Activated naive CD4-positive, alpha-beta T cell treated with Interleukin-2 at 50 U/mL for 16 hours (primary cell): ENCODE data around the gene E2F2.

ENCODE experiments used
- DNase-seq: peaks from one replicate; pipeline ENCODE4 v3.0.0-alpha.2; 2020

The E2F2 gene

DNA sequence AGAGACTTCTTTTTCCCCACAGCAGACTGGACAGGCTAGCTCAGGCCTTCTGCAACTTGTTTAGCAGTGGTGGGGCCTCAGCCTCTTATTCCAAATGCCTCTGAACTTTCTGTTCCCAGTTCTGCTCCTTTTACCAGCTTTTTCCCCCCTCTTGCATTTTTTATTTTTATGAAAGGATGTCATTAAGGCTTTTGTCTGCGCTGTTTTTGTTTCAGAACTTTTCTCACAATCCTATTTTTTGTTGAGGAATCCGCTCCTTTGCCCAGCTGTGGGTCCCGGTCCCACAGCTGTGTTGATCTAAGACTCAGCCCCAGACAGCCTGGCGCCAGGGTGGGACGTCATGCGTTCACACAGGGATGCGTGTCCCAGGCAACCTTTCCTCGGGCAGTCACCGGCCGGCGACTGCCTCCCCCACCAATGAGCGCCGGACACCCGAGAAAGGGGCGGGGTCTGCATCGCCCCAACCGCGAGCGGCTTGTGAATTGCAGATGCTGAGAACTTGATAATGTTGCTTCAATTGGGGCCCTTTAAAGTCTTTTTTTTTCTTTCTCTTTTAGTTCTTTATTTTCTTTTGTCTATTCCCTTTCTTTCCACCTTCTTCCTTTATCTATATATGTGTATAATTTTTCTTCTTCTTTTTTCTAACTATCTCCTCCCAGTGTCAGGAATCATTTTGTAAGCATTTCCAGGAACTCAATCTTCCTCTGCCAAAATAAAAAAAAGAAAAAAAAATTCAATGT, 31.3 kb upstream of the E2F2 start:
- DNase-seq, result no peak

DNA sequence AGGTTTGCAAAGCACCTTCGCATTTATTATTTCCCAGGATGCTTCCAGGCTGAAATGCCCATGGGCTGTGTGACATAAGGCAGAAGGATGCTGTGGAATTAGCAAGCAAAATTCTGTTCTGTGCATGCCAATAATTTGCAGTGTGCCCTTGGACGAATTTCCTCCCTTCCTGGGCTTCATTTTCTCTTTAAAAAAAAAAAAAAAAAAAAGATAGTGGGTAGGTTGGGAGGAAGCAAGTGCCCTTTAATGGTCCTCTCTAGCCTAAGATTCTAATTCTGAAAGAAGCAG, 30.7 kb upstream of the E2F2 start:
- DNase-seq, result no peak

DNA sequence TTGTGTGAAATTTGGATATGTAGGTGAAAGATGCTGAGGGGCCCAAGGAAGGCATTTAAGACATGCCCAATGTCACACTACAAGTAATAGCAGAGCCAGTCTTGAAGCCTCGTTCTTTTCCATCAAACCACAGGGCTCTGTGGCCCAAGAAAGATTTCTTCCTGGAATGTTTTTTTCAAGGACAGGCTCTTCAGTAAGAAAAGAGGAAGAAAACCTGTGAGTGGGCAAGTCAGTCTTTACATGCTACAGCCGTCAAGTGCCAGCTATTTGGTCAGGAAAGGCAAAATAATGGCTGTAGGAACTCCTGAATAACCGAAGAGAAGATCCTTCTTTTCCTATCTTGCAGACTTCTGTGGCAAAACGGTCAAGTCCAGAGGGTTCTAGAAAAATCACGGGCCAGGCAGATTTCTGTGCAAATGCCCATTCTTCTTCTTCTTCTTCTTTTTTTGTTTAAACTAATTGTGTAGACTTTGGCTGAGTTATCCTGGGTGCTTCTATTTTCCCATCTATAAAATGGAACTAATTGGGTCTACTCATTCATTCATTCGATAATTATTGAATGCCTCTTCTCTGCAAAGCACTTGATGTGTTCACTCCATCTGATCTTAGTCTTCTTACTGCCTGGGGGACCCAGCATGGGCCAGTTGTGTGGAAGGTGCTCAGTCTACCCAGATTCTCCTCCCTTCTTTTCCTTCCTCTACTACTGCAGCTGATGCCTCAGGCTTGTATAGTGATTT, 30.2 kb upstream of the E2F2 start:
- no peak for DNase-seq

DNA sequence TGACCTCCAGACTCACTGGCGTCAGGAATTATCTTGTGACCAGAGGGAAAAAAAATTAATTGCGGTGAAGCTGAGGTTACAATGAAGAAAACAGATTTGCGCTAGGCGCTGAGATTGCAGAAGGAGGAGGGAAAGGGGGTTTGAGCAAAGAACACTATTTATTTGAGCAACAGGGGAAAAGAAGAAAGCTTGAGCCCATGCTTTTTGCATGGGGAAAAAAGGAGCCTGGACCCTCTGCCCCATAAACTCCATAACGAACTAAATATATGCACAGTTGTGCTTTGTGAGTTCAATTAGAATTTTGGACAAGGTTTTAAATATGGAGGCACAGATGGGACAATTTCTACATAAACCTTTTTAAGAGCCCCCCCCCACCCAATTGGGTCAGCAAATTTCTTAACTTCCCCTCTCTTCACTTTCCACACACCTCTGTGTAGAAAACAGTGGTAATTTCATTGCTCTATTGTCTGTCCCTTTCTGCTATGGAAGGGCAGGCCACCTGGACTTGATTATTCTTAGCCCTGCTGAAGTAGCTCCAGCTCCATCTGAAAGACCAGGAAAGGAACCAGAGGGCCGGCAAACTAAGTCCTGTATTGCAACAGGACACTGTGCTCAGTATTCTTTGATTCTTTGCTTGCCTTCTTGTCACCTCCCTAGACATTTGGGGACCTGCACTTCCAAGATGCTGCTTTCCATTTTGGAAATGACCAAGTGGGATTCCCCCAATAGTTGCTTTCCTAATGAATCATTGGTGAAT, 29.1 kb upstream of the E2F2 start:
- DNase-seq, result no peak

DNA sequence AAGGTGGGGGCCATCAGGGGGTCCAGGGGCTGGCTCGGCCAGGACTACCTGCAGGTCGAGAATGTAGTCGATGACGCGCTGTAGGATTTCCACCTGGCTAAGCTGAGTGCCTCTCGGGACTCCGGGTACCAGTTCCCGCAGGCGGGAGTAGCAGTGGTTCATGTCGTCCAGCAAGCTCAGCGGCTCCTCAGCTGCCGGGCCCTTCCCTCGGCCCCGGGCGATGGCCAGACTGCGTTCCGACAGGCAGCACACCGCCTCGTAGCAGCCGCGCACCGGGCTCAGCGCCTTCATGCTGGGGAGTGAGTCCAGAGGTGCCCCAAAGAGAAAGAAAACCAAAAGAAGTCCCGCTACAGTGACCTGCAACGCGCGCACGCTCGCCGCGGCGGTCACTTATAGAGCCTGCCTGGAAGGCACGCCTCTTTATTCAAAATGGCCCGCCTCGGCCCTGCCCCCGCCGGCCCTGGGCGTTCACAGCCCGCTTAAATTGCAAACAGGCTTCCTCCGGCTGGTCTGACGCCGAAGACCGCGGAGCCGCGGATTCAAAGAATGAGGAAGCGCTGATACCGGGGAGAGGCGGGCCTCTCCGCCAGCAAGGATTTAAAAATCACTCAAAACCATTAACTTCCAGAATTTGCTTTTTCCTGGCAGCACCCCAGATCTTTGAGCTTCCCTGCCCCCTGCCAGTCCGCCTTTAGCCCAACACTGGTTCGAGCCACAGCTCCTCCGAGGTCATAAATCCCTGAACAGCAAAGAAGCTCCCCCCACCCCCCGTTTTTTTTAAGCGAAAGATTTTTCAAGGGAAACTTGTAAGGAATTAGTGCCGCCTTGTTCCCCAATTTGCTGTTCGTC, 28.3 kb upstream of the E2F2 start, which contains the start of gene ID3:
ID3 (minus strand) TSS at position 366 of the 849 bp plus-strand sequence; CDS start at position 291, 75 bp downstream.
- DNase-seq, result peak; percentile 94

DNA sequence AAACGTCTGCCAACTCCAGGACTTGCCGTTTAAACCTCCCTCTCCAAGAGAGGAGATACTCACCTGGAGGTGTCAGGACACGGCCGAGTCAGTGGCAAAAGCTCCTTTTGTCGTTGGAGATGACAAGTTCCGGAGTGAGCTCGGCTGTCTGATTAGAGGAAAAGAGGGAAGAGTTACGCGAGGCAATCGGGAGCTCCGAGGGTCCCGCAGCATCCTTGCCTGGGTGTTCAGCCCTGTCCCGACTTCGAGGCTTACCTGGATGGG, 27.8 kb upstream of the E2F2 start:
- peak; percentile 16 for DNase-seq

DNA sequence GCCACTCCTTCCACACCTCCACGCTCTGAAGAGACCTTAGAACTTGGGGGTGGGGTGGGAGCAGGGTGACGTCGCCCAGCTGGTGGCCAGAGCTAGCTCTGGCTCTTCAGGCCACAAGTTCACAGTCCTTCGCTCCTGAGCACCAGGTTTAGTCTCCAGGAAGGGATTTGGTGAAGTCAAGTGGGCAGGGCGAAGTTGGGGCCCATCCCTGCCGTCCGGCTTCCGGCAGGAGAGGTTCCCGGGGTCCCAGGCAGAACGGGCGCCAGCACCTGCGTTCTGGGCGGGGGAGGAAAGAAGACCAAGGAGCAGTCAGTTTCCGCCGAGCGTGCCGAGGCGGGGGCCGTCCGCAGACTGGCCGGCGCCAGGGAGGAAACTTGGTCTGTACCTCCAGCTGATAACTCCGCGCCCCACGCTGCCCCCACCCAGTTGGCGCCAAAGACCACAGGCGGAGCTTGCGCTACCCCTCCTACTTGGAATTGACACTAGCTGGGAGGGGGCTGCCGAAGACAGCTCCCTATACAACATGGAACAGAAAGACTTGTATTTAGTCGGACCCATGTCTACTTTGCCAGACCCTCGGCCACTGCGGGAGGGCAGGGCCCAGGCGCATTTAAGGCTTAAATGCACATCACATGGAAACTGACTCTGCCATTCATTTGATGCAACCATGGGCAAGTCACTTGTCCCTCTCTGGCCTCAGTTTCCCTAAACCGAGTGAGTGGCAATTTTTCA, 27.3 kb upstream of the E2F2 start:
- DNase-seq, result peak; percentile 31

DNA sequence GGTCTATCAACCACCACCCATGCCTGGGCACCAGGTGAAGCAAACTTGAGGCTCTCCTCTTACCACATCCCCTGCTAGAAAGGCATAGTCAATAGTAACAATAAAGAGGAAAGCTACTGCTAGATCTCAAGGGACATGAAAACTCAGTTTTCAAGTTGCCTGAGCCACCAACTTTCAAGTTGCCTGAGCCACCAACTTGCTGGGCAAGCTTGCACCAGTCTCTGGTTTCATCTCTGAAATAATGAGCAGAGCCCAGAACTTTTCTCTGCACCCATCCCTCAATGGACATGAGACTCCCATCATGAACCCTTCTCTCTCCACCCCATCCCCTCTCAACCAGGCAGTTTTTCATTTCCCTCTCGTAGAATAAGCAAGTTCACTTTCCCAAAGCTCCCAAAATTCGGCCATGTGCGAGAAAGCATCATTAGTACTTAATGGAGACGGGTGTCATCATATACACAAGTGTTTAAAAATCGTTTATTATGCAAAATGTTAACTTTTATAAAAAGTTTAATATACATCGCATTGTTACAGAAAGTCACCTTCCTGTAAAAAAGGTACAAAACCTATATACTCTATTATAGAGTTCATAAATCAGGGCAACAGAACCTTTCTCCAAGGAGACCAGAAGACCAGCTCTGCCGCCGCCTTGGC, 26.6 kb upstream of the E2F2 start:
- DNase-seq, result no peak

DNA sequence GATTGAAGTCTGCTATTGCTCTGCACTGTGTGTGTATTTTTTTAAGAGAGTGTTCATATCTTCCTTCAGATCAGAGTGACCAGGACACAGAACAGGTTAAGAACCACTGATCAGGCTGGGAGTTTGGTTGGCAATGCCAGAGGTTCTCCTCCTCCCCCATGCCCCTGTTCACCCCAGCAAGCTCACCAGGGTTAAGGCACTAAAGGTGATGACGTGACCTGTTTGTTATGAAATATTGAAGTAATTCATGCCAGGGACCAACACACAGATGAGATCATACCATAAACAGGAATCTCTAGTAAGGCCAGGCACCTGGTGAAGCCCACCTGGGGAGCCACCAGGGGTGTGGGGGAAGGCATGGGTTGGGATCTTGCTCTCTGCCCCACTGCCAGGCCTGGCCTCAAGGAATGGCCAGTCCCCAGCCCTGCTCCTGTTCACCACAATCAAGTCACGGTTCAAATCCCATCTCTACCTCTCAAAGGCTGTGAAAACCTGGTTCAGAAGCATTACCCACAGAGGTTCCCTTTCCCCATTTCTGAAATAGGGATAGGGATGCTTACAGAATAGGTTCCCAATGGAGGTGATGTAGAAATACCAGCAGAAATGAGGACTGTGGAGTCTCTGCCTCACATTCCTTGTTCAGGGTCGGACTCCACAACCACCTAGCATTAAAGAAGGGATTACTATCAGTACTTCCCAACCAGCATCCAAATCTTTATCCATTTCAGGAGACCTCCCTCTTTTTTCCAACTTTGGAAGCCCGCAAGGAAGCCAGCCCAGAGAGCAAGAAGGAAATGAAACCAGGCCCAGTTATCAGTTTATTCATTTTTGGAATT, 25.8 kb upstream of the E2F2 start:
- DNase-seq, result no peak

DNA sequence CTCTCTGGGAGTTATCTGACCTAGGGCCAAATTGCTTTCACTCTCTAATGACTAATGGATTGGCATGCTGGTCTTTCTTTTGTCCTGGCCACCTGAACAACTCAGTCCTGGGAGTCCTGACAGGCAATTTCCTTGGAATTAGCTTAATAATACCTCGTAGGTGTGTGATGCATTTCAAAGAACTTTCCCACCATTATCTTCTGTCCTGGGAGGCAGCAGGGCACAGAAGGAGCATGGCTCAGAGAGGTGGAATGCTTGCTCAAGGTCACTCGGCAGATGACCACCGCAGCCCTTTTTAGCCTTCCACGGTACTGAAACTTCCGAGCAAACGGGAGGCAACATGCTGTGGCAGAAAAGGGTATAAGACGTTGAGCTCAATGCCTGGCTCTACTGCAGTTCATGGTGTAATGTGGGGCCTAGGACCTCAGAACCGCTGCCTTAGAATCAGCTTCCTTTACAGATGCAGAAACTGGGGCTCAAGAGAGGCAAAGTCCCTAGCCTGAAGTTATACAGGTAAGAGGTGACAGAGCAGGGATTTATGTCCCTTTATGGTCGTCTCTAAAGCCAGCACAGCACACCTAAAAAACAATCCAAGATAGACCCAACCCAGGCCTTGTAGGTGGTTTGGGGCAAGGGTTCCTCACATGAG, 25.1 kb upstream of the E2F2 start:
- no peak for DNase-seq

DNA sequence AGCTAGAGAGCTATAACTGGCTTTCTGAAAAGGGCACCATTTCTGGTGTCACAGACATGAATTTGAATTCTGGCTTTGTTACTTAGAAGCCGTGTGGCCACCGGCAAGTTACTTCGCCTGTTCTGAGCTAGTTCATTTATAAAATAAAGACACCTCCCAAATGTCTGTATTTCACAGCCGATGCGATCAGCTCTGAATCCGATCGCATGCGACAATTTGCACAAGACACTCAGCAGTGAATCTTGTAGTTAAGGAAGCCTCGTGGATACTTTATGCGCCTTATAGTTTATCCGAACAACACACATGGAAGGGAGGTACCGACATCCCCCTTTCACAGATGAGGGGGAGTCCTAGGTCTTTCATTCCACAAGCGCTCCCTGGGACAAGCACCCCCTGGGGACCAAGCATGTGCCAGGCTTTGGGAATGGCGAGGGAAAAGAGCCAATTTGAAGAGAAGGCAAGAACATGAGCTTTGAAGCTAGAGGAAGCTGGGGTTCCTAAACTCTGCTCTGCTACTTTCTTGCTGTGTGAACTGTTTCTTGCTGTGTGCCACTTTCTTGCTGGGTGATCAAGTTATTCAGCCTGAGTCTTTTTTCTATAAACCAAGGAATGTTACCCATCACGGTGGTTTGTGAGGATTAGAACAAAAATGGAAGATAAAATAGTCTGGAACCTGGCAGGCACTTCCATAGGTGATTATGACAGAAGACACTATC, 24.4 kb upstream of the E2F2 start:
- no peak for DNase-seq

DNA sequence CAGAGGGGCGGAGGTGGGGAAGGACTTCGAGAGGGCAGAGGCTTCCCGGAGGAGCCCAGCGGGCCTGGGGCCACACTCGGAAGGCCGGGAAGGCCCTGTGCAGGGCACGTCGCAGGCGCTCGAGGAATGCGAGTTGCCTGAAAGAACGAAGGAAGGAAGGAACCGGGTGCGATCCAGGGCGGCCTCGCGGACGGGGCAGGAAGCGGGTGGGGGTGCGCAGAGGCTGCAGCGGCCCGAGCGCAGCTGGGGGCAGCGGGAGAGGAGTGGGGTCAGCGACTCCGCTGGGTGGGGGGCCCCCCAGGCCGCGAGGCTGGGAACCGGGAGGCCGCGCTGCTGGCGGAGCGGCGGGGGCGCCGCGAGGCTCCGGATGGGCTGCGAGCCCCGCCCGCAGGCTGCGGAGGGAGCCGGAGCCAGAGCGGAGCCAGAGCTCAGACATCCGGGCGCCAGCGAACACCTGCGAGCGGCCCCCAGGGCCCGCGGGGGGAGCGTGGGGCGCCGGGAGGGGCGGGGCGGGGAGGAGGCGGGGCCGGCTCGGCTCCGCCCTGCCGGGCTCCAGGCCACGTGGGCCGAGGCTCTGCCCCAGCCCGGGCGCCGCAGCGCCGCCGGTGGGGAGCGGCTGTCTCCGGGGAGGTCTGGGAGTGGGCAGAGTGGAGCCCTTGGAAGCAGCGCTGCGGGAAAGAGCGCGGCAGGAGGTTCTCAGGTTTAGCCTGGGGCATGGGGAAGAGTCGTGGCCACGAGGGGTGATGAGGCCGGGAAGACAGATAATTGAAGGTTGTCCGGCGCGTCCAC, 23.6 kb upstream of the E2F2 start:
- peak; percentile 84 for DNase-seq

DNA sequence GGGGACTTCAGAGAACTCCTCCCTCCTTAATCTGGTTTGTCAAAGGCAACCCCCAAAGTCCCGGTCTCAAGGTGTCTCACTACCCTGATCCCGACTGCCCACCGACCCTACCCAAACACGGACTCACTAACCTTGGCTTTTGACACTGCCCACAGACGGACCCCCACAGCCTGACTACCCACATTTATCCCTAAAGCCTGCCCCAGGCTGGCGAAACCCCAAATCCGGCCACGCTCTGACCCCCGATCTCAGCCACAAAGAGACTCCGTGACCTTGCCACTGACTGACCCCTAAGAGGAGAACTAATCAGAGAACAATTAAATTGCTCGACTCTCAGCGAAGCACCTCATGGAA, 23.1 kb upstream of the E2F2 start:
- DNase-seq, result no peak

DNA sequence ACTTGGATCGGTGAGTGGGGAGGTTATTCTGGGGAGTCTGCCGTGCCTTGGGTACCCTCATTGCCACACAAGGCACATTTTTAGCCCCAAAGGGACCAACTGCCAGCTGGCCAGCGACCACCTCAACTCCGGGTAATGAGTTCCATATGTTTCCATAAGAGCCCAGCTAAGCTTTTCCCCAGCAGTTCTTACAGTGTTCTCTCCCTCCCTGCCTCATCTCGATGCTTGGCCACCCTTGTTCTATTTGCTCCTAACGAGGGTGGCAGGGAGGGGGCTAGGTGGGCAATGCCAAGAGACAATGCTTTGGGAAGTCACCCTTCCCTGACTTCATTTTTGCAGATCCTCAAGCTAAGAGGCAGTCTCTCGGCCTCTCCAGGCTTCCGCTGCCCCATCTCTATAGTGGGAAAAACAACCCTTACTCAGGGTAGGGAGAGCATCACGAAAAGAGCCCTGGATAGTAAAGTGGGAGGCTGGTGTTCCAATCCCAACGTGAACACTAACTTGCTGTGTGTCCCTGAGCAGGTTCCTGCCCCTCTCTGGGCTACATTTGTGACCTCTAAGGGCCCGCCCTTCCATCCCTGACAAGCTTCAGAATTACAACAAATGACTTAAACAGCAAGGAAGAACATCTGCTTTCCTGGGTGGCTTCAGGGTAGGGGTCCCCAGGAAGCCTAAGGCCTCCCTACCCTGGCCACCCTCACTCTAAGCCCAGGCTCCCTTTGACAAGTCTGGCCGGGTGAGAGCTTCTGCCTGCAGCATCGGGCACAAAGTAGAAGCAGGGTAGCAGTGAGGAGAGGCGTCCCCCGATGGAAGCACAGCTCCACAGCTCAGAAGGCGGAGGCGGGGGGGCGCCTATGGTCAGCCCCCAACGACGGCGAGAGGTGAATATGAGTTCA, 22.4 kb upstream of the E2F2 start:
- no peak for DNase-seq

DNA sequence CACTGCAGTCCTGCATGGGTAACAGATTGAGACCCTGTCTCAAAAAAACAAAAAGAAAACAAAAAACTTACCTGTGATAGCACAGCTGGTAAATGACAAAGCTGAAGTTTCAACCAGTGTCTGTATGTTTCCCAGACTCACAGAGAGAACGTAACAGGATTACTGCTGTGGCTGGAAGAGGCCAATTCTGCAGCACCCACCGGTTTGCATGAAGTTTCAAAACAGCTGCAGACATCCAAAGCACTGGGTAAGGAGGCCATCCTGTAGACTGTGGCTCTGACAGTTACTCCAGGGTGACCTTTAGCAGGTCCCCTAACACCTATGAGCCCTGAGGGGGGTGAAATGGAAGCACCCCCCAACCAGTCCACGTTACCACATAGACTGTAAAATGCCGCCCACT, 20.8 kb upstream of the E2F2 start:
- DNase-seq, result no peak

DNA sequence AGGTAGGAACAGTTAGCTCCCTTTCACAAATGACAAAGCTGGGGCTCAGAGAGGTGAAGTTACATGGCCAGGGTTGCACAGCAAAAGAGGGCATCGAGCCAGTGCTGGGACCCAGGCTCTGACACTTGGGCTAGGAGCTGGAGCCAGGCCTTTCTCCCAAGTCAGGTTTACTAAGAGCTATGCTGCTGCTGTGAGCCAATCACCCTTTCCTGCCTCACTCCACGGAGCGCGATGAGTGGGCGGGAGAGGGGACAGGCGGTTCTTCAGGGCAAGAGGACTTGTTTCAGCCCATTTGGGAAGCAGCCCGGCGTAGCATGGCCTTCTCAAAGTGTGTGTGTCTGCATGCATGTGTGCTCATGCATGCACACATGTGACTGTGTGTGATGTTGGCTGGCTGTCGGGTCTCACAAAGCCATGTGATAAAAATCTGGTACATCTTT, 17.7 kb upstream of the E2F2 start:
- DNase-seq, result no peak

DNA sequence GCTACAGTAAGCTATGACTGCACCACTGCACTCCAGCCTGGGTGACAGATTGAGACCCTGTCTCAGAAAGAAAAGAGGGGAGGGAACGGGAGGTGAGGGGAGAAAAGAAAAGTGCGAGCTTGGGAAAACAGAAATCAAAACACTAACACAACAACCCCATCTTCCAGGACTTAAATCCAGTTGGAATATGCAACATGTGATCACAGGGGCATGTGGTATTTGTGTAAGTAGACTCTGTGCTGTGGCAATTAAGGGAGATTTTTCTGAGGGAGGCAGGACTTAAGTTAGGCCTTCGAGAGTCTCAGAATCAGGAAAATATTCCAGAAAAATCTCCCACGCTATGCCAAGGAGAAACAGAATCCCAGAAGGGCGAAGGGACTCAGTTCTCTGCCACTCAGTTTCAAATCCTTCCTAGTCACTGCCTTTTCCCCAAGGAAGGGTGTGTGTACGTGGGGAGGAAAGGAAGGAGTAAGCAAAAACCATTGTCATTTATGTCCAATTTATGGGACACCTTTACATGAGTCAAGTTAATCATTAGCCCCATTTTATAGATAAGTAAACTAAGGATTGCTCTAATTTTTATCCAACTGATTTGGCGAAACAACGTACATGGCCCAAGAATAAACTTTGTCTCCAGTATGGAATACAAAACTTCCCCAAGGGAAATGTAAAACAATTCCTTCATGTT, 16.0 kb upstream of the E2F2 start:
- no peak for DNase-seq
